NCI-H187 treated with DMSO at 0.1 percent for 48 hours (cell line): ENCODE data around the gene WDR81.
"Not testable (repeated sequence)": the region's sequence is repeated elsewhere in the genome, so short reads cannot be mapped to it uniquely, and the experiment has no call there.

ENCODE experiments used
- DNase-seq: peaks from one replicate; lab custom pipeline; 2025; lab: John Stamatoyannopoulos, UW

Gene WDR81

GRCh38 chr17:1724351-1724868 is at the start of gene WDR81:
WDR81 (plus strand) TSS chr17:1724704; CDS start chr17:1724960, 256 bp downstream.
- no peak for DNase-seq

DNA sequence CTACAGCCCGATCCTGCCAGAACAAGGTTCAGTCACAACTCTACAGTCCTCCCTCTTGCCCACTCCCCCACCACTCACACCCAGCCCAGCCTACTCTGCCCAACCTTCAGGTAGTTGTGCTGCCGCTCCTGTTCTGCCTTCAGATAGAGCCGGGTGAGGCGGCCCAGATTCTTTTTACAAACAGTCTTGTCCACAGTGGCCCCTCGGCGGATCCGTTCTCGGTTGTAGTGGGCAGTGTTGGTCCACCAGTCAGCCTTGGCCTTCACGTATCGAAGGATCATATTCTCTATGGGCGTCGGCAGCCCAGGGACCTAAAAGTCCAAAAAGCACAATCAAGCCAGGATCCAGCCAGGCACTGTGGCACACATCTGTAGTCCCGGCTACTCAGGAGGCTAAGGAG is 48.1 kb upstream of the WDR81 start:
- DNase-seq = no peak

DNA sequence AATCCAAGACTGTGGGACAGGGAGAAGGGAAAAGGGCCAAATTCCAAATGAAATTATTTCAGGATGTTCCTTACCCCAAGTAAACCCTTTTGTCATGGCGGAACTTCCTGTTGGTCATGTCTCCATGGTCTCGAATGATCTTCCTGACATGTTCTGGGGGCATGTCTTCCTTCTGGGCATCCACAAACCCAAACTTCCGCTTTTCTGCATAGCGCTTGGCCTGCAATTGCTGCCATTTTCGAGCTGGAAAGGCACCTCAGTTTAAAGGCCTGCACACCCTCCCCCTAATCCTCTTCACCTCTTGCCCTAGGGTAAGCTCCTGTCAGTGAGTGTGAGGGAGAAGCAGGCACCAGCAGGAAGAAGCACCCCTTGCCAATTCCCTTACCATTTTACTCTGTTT is 41.0 kb upstream of the WDR81 start:
- DNase-seq = no peak

DNA sequence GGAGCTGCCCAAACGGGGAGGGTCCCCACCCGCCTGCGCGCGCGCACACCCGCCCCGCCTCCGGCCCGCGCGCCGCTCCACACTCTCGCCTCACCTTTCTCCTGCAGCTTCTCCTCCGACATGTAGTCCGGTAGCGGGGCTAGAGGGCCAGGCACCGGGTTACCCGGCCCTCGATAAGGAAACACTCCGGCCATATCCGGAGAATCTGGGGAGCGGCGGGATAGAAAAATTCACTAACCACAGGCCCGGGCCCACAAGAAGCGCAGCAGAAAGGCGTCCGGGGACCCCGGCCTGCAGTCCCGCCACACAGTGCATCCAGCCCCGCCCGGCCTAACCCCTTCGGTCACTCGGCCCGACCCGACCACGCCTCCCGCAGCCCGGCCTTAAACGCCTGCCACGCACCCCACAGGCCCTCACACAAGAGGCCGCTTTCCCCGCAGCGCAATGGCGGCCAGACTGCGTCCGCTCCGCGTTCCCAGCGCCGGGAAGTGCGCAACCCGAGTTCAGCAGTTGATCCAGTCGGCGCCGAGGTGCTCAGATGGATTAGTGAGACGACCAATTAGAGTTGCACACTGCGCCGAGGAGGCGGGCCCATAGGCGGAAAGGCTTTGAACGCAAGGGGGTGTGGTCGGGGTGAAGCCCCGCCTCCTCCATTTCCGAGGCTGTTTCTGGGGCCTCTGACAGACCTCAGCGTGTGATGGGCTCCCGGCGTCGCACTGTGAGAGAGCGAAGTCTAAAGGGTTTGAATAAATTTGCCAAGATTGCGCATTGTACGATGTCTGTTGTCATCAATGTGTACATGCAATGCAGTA is 39.9 kb upstream of the WDR81 start, which contains the start of gene PRPF8:
PRPF8 (minus strand) TSS at position 490 of the 812 bp plus-strand sequence; CDS start at position 194, 296 bp downstream.
- peak; percentile 55 for DNase-seq

GRCh38 chr17:1686086-1686485 is 38.4 kb upstream of the WDR81 start:
- no peak for DNase-seq

DNA sequence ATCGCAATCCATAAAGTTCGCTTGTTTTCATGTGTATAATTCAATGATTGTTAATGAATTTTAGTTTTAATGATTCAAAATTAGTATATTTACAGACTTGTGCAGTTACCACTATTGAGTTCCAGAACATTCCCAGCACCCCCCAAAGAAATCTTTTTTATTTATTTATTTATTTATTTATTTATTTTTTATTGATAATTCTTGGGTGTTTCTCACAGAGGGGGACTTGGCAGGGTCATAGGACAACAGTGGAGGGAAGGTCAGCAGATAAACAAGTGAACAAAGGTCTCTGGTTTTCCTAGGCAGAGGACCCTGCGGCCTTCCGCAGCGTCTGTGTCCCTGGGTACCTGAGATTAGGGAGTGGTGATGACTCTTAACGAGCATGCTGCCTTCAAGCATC is 36.1 kb upstream of the WDR81 start:
- DNase-seq = not testable (repeated sequence)

- no peak for DNase-seq
These were observed 33.8 kb upstream of the WDR81 start for GRCh38 chr17:1690544-1691221.

DNA sequence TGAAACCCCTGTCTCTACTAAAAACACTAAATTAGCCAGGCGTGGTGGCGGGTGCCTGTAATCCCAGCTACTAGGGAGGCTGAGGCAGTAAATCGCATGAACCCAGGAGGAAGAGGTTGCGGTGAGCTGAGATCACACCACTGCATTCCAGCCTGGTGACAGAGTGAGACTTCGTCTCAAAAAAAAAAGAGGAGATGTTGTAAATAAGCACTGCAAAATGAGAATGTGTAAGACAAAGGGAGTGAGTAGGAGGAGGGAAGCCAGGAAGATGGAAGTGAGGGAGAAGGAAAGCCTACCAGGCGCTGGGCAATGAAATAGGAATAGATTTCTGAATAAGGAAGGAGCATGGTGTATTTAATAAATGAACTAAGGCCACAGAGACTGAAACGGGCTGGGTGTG is 31.2 kb upstream of the WDR81 start:
- DNase-seq = no peak

DNA sequence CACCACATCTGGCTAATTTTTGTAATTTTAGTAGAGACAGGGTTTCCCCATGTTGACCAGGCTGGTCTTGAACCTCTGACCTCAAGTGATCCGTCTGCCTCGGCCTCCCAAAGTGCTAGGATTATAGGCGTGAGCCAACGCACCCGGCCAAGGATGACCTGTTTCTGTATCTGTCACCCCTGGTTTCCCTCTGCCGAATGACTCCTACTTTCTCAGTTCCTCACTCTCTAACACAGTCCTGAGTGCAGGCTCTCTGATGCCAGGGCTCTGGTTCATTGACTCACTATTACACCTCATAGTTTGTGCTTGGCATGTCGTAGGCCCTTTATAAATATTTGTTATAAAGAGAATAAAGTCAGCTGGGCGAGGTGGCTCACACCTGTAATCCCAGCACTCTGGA is 29.1 kb upstream of the WDR81 start:
- DNase-seq = no peak

- DNase-seq = no peak
These were observed 26.8 kb upstream of the WDR81 start for GRCh38 chr17:1697681-1698080.

GRCh38 chr17:1699891-1700290 is 24.6 kb upstream of the WDR81 start:
- not testable (repeated sequence) for DNase-seq

- DNase-seq = no peak
These were observed 21.4 kb upstream of the WDR81 start for GRCh38 chr17:1703063-1703462.

GRCh38 chr17:1705004-1705403 is 19.5 kb upstream of the WDR81 start:
- no peak for DNase-seq

- no peak for DNase-seq
These were observed 17.4 kb upstream of the WDR81 start for GRCh38 chr17:1707107-1707506.

DNA sequence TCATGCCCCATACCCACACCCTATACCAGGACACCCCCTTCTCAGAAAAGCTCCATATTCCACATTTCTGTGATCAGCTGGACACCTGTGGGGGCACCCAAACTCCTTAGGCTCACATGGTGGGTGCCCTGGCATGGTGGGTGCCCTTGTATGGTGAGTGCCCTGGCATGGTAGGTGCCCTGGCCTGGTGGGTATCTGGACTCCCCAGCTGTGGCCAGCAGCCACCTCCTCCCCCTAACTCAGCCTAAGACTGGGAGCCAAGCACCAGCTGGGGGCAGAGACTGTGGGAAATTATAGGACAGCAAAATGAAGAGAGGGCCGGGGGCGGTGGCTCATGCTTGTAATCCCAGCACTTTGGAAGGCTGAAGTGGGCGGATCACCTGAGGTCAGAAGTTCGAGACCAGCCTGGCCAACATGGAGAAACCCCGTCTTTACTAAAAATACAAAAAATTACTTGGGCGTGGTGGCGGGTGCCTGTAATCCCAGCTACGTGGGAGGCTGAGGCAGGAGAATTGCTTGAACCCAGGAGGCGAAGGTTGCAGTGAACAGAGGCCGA is 15.6 kb upstream of the WDR81 start:
- not testable (repeated sequence) for DNase-seq

GRCh38 chr17:1709403-1709951 is 15.0 kb upstream of the WDR81 start:
- DNase-seq = no peak

DNA sequence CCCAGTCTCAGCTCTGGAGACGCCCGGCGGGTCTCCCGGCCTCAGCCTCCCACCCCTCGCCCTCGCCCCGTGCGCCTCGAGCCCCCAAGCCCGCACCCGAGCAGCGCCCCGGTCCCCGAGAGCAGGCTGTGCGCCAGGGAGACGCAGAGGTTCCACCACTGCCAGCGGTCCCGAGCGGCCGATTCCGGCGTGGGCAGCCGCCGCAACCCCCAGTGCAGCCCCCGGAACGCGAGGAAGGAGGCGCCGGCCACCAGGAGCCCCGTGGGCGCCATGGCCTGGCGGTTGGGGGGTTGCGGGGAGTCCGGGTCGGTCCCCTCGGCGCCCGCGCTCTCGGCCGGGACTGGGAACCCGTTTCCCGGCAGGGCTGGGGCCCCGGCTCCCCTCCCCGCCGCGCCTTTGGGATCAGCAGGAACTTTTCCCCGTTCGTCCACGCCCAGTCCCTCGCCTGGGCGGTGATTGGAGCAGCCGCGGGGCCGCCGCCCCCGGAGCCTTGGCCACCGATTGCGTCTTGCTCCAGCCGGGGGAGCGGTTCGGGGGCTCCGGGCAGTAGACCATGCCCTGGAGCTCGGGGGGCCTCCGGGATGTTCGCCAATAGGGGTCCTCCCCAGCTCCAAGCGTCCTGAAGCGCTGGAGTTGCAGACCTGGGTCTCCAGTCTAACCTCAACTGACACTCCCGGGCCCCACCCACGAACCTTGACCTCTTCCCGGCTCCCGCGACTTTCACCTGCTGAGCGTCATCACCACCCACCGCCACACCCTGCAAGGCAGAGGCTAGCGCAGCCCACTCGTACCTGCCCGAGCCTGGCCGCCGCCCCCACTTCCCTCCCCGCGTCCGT is 14.3 kb upstream of the WDR81 start, which contains the start of gene TLCD2:
TLCD2 (minus strand) TSS at position 407 of the 836 bp plus-strand sequence; CDS start at position 272, 135 bp downstream.
- no peak for DNase-seq

- DNase-seq = no peak
These were observed 13.5 kb upstream of the WDR81 start for GRCh38 chr17:1710807-1711553.

GRCh38 chr17:1711804-1712203 is 12.7 kb upstream of the WDR81 start:
- DNase-seq = no peak

DNA sequence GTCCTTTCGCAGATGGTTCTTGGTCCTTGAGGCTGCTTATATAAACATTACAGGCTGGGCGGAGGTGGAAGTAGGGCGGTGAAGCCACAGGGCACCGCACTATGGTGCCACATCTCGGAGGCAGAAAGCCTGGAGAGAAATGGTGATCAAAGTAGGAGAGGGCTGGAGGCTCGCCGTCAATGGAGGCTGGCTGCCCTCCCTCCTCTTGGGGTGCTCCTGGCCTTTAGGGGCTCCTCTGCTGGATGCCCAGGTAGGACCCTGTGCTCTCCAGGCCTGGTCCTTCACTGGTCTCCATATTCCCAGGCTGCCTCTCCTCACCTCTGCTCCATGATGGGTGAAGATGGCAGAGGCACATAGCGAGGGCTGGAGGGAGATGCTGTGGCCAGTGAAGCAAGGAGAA is 12.2 kb upstream of the WDR81 start:
- DNase-seq = no peak
